OCI-LY7 (cell line): Measurements from ENCODE around the gene PITPNC1.

ENCODE experiments used
- EZH2phosphoT487 ChIP-seq: fragments of 200-600 bp; sonication (generic); IDR thresholded peaks from 2 replicates; pipeline ENCODE4 v1.6.1; 2018; ENCODE audit warnings: low read depth, borderline replicate concordance, mild to moderate bottlenecking, mixed run types, antibody characterized with exemption, low read length, moderate library complexity, mixed read lengths
- TF ChIP-seq, protein P1 (sequence below): fragments of 200-600 bp; sonication (generic); conservative IDR thresholded peaks from 2 replicates; pipeline ENCODE4 v1.5.1; 2014; ENCODE audit warnings: mild to moderate bottlenecking, antibody characterized with exemption, low read length, moderate library complexity, mixed read lengths

DNA sequence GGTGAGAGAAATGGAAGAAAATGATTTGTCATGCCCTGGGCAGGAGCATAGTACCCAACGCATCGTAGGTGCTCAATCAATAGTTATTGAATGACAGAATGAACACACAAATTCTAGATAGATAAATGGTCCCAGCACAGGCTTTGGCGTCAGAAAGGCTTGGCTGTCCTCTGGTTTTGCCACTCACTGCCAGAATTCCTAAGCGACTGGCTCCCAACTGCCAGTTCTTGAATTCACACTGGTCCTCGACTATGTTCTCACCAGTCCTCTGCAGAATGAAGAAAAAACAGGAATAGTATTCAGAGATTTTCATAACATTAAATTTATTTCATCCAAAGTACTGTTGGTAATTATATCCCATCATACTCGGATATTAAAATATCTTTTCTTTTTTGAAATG, 177.6 kb downstream of the PITPNC1 start:
- TF ChIP-seq, protein P1, sequence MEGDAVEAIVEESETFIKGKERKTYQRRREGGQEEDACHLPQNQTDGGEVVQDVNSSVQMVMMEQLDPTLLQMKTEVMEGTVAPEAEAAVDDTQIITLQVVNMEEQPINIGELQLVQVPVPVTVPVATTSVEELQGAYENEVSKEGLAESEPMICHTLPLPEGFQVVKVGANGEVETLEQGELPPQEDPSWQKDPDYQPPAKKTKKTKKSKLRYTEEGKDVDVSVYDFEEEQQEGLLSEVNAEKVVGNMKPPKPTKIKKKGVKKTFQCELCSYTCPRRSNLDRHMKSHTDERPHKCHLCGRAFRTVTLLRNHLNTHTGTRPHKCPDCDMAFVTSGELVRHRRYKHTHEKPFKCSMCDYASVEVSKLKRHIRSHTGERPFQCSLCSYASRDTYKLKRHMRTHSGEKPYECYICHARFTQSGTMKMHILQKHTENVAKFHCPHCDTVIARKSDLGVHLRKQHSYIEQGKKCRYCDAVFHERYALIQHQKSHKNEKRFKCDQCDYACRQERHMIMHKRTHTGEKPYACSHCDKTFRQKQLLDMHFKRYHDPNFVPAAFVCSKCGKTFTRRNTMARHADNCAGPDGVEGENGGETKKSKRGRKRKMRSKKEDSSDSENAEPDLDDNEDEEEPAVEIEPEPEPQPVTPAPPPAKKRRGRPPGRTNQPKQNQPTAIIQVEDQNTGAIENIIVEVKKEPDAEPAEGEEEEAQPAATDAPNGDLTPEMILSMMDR = no peak
- TF ChIP-seq EZH2phosphoT487 = no peak
